Pancreas (tissue), 10 donors: ENCODE results near the gene DAAM2. TPM values are rescaled to one million over a fixed set of nuclear protein-coding genes. Genes with fewer than 3 reads are reported as not detected.

Experiments used
- ATAC-seq, 4 donors: fragments of 200-7000 bp; cut with Tn5 transposase; one replicate each; pipeline versions ENCODE4 v1.8.0 to v1.9.1; 2020; ENCODE audit warnings: mild to moderate bottlenecking in 4 of 4, moderate library complexity in 4 of 4
- DNase-seq, 6 donors: peaks; one replicate each; pipeline ENCODE4 v3.0.0-alpha.2; 2020
- FAIRE-seq: peaks from 2 replicates; lab custom pipeline; 2012; peaks lifted over from hg19 to GRCh38; lab: Jason Lieb, UNC
- H3K27ac ChIP-seq, 4 donors: fragments of 200-600 bp; sonication (generic); 1 replicate in 3 of 4; 2 replicates in 1 of 4; pipeline versions ENCODE4 v1.5.0 to v1.8.0; 2020
- H3K27me3 ChIP-seq, 4 donors: fragments of 200-600 bp; one replicate each; pipeline ENCODE4 v1.8.0; 2021
- H3K36me3 ChIP-seq, 3 donors: fragments of 200-600 bp; sonication (generic) in 1 of 3; one replicate each; pipeline versions ENCODE4 v1.5.0 to v1.8.0; 2020 to 2021
- H3K4me1 ChIP-seq, 3 donors: fragments of 200-600 bp; one replicate each; pipeline ENCODE4 v1.8.0; 2021
- H3K4me3 ChIP-seq, 4 donors: fragments of 200-600 bp; sonication (generic) in 2 of 4; one replicate each; pipeline versions ENCODE4 v1.5.0 to v1.8.0; 2020 to 2021
- H3K9me3 ChIP-seq, 4 donors: fragments of 200-600 bp; one replicate each; pipeline ENCODE4 v1.8.0; 2021
- CTCF ChIP-seq, 4 donors: fragments of 200-600 bp; sonication (generic) in 3 of 4; IDR thresholded peaks; one replicate each; pipeline versions ENCODE4 v1.5.0 to v1.8.0; 2021; ENCODE audit warnings: antibody characterized with exemption in 4 of 4
- WGBS, 2 donors: extraction: QIAGEN DNeasy Blood & Tissue Kit; methylation state at CpG; one replicate each; pipeline ENCODE4 v1.1.7; 2013; 5-methylcytosine and 5-hydroxymethylcytosine counted together
- intact Hi-C, 3 donors: fragments of 100-400 bp; cut with DNase I; formaldehyde crosslinking; loops; one replicate each; pipeline versions ENCODE4 v1.11.1 to v1.14.2; 2022
- polyA plus RNA-seq, 2 donors: library from polyadenylated mRNA; stranded (reverse); fragments of 200-250 nt; gene quantifications; one replicate each; pipeline ENCODE4 v1.2.3, GENCODE V29; 2013
- total RNA-seq, 6 donors: library from RNA; stranded (reverse); fragmentation: NEBNext Ultra II Directional in 4 of 6; extraction: Animal tissue kit (Norgen Biotek cat#: 25700) in 4 of 6; gene quantifications; one replicate each; pipeline versions ENCODE4 v1.2.1 to v1.2.4, GENCODE V29; 2021 to 2023
- donor health status: healthy with polysubstance abuse.
- donor health status: DM: no; HTN: no; CAD: no; lungs with moderate emphysema.
- donor health status: DM: no; HTN: no; CAD: no.
- donor health status: control.
- donor health status: control.
- donor health status: Bipolar disorder and iron deficiency.
- donor health status: DM: yes; HTN: yes; CAD: no.
- donor health status: DM: no; HTN: no; CAD: no.
- donor health status: DM: no; HTN: no; CAD: no.
- donor health status: DM: yes; HTN: yes; CAD: no.

DAAM2 gene
- total and polyA plus RNA-seq, 8 donors: 4.0 to 10.5 (median 7.2) TPM

GRCh38 chr6:39953076-39953618 is 161.0 kb downstream of the DAAM2 start:
- intact Hi-C loops: no loop called here
- 68 to 77% methylated on average over 2 of the region's 2 CpGs for WGBS, 2 donors
- no peaks in the 10 kb centered on the region for H3K4me1 ChIP-seq
- FAIRE-seq: no peak
- no peak overlapping the region for H3K27ac ChIP-seq
- no peaks in the 10 kb centered on the region for H3K36me3 ChIP-seq
- H3K4me3 ChIP-seq: no peak overlapping the region
- ATAC-seq: no peak
- no peaks in the 10 kb centered on the region for H3K9me3 ChIP-seq
- TF ChIP-seq CTCF (IDR thresholded peaks at IDR 0.05): no peak
- no peak for DNase-seq
- no peaks in the 10 kb centered on the region for H3K27me3 ChIP-seq

Other genes with a start within 250 kb of the DAAM2 start
- gene KIF6, start 67.0 kb upstream of the DAAM2 start, total RNA-seq: under 1 TPM; 0.19 to 0.78 (median 0.40) TPM
- 1 to 10 TPM in 1 of 2 donors, under 1 TPM in 1; 0.57 to 1.0 TPM for gene KIF6, start 67.0 kb upstream of the DAAM2 start, polyA plus RNA-seq
- gene MOCS1, start 142.1 kb downstream of the DAAM2 start, total RNA-seq: 10 to 100 TPM in 2 of 6 donors, 1 to 10 TPM in 4; 7.9 to 13.8 (median 8.6) TPM
- gene MOCS1, start 142.1 kb downstream of the DAAM2 start, polyA plus RNA-seq: 1 to 10 TPM; 6.9 to 8.2 TPM